ENCODE measurements around the gene GNAT2. TPM values are rescaled to one million over a fixed set of nuclear protein-coding genes. Genes with fewer than 3 reads are reported as not detected.

GNAT2 gene
- total RNA-seq, 1 experiment from 2014 or later, result not detected

DNA sequence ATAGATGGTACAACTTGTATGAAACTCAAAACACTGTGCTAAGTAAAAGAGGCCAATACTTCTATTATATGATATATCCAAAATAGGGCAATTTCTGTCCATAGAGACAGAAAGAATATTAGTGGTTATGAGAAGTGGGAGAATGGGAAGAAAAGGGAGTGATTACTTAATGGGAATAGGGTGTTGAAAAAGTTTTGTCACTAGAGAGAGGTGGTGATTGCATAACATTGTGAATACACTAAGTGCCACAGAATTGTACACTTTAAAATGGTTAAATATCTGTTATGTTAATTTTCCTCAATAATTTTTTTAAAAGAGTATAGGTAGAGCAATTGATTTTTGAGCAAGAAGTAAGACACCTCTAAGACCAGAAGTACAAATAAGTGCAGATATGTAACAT lies 29.7 kb downstream of the GNAT2 start:
- H3K4me3 Mint-ChIP-seq (ENCODE audit: low read depth, unreplicated experiment), result no peak overlapping the region
- BruUV-seq (replicated peaks), result no TSS peak
- H3K36me3 Mint-ChIP-seq (ENCODE audit: insufficient read depth, unreplicated experiment), result peaks cover 26% of the 10 kb centered on the region
- no peak overlapping the region for H3K27ac Mint-ChIP-seq (ENCODE audit: unreplicated experiment)
- TF ChIP-seq, protein P1, sequence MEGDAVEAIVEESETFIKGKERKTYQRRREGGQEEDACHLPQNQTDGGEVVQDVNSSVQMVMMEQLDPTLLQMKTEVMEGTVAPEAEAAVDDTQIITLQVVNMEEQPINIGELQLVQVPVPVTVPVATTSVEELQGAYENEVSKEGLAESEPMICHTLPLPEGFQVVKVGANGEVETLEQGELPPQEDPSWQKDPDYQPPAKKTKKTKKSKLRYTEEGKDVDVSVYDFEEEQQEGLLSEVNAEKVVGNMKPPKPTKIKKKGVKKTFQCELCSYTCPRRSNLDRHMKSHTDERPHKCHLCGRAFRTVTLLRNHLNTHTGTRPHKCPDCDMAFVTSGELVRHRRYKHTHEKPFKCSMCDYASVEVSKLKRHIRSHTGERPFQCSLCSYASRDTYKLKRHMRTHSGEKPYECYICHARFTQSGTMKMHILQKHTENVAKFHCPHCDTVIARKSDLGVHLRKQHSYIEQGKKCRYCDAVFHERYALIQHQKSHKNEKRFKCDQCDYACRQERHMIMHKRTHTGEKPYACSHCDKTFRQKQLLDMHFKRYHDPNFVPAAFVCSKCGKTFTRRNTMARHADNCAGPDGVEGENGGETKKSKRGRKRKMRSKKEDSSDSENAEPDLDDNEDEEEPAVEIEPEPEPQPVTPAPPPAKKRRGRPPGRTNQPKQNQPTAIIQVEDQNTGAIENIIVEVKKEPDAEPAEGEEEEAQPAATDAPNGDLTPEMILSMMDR (IDR thresholded peaks at IDR 0.05; ENCODE audit: unreplicated experiment), result no peak
- CTCF ChIA-PET, result no interaction called here
- H3K4me1 Mint-ChIP-seq (ENCODE audit: low read depth, unreplicated experiment), result no peaks in the 10 kb centered on the region
- H3K9me3 Mint-ChIP-seq (ENCODE audit: low read depth, unreplicated experiment), result no peaks in the 10 kb centered on the region
- no peaks in the 10 kb centered on the region for H3K27me3 Mint-ChIP-seq (ENCODE audit: unreplicated experiment)
- no peak for DNase-seq
- intact Hi-C loops (cut with micrococcal nuclease; ENCODE audit: unreplicated experiment), result no loop called here

DNA sequence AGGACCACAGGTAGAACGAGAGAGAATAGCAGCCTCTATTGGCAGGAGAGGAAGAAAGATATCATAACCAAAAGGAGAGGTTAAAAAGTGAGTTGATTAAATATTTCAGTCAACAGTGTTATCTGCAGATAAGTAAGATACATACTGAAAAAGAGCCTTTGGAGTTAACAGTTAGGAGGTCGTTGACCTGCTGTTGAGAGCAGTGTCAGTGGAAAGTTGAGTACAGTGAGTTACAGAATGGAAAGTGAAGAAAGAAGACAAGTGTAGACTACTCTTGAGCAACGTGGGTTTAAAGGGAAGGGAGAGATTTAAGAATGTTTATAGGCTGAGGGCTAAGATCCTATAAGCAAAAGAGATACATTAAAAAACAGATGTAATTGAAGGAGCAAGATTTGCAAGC lies 30.2 kb downstream of the GNAT2 start:
- Mint-ChIP-seq H3K27ac (ENCODE audit: unreplicated experiment) (no peak overlapping the region), H3K9me3 (ENCODE audit: low read depth, unreplicated experiment) (no peaks in the 10 kb centered on the region), H3K4me1 (ENCODE audit: low read depth, unreplicated experiment) (no peaks in the 10 kb centered on the region), H3K4me3 (ENCODE audit: low read depth, unreplicated experiment) (no peak overlapping the region), H3K36me3 (ENCODE audit: insufficient read depth, unreplicated experiment) (peaks cover 29% of the 10 kb centered on the region), H3K27me3 (ENCODE audit: unreplicated experiment) (no peaks in the 10 kb centered on the region)
- DNase-seq, result no peak
- intact Hi-C loops (cut with micrococcal nuclease; ENCODE audit: unreplicated experiment), result no loop called here
- CTCF ChIA-PET, result no interaction called here
- TF ChIP-seq, protein P1 (IDR thresholded peaks at IDR 0.05; ENCODE audit: unreplicated experiment), result no peak
- BruUV-seq (replicated peaks), result no TSS peak

DNA sequence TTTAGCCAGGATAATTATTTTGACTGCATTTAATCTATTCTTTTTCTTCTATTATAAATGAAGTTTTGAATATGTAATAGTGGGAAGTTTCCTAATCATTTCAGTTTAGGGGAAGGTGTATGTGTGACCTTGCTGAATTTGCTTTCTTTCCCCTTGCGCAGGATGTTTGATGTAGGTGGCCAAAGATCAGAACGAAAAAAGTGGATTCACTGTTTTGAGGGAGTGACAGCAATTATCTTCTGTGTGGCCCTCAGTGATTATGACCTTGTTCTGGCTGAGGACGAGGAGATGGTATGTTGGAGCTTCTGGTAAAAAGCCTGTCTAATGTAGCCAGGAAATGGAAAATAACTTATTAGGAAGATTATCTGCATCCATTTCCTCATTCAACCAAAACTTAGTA lies 33.4 kb downstream of the GNAT2 start:
- Mint-ChIP-seq H3K27ac (ENCODE audit: unreplicated experiment) (no peak overlapping the region), H3K9me3 (ENCODE audit: low read depth, unreplicated experiment) (no peaks in the 10 kb centered on the region), H3K4me1 (ENCODE audit: low read depth, unreplicated experiment) (no peaks in the 10 kb centered on the region), H3K27me3 (ENCODE audit: unreplicated experiment) (no peaks in the 10 kb centered on the region), H3K4me3 (ENCODE audit: low read depth, unreplicated experiment) (no peak overlapping the region), H3K36me3 (ENCODE audit: insufficient read depth, unreplicated experiment) (peaks cover 23% of the 10 kb centered on the region)
- DNase-seq, result no peak
- no TSS peak for BruUV-seq (replicated peaks)
- CTCF ChIA-PET, result no interaction called here
- TF ChIP-seq, protein P1 (IDR thresholded peaks at IDR 0.05; ENCODE audit: unreplicated experiment), result no peak
- intact Hi-C loops (cut with micrococcal nuclease; ENCODE audit: unreplicated experiment), result no loop called here

DNA sequence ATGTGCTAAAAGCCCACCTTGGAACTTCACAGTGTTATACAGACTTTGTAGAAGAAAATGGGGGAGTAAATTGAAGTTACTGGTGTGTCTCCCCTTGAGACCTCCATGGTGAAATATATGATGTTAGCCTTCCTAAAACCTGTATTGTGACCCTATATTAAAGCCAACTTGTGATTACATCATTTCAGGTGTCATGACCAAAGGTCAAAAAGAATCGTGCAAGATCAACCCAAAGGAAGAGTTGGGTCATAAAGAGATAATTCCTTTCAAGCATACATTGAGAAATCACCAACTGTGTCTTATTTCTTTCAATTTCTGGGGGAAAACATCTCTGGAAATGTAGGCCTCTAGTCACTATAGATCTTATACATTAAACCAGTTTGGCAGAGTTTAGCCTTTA lies 34.6 kb downstream of the GNAT2 start:
- no peak overlapping the region for H3K4me3 Mint-ChIP-seq (ENCODE audit: low read depth, unreplicated experiment)
- intact Hi-C loops (cut with micrococcal nuclease; ENCODE audit: unreplicated experiment), result no loop called here
- H3K9me3 Mint-ChIP-seq (ENCODE audit: low read depth, unreplicated experiment), result no peaks in the 10 kb centered on the region
- CTCF ChIA-PET, result no interaction called here
- H3K36me3 Mint-ChIP-seq (ENCODE audit: insufficient read depth, unreplicated experiment), result peaks cover 23% of the 10 kb centered on the region
- no peak overlapping the region for H3K27ac Mint-ChIP-seq (ENCODE audit: unreplicated experiment)
- TF ChIP-seq, protein P1 (IDR thresholded peaks at IDR 0.05; ENCODE audit: unreplicated experiment), result no peak
- no peaks in the 10 kb centered on the region for H3K4me1 Mint-ChIP-seq (ENCODE audit: low read depth, unreplicated experiment)
- no TSS peak for BruUV-seq (replicated peaks)
- DNase-seq, result no peak
- H3K27me3 Mint-ChIP-seq (ENCODE audit: unreplicated experiment), result no peaks in the 10 kb centered on the region

DNA sequence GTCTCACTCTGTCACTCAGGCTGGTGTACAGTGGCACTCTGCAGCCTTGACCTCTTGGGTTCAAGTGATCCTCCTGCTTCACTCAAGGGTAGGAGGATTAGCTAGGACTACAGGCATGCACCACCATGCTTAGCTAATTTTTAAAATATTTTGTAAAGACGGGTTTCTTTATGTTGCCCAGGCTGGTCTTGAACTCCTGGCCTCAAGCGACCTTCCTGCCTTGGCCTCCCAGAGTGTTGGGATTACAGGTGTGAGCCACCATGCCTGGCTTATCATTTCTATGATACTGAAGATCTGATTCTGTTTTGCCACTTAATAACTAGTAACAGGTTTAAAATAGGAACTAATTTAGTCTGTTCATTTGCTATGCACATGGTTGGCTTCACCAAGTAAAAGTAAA lies 37.4 kb downstream of the GNAT2 start:
- Mint-ChIP-seq H3K4me3 (ENCODE audit: low read depth, unreplicated experiment) (no peak overlapping the region), H3K9me3 (ENCODE audit: low read depth, unreplicated experiment) (no peaks in the 10 kb centered on the region), H3K36me3 (ENCODE audit: insufficient read depth, unreplicated experiment) (peaks cover 10% of the 10 kb centered on the region), H3K27me3 (ENCODE audit: unreplicated experiment) (no peaks in the 10 kb centered on the region), H3K4me1 (ENCODE audit: low read depth, unreplicated experiment) (no peaks in the 10 kb centered on the region), H3K27ac (ENCODE audit: unreplicated experiment) (no peak overlapping the region)
- CTCF ChIA-PET, result no interaction called here
- TF ChIP-seq, protein P1 (IDR thresholded peaks at IDR 0.05; ENCODE audit: unreplicated experiment), result no peak
- intact Hi-C loops (cut with micrococcal nuclease; ENCODE audit: unreplicated experiment), result no loop called here
- no TSS peak for BruUV-seq (replicated peaks)
- no peak for DNase-seq
